H1 (cell line): ENCODE results near the gene RNF10.

Experiments used
- CEBPB ChIP-seq: IDR thresholded peaks from 2 replicates; pipeline ENCODE4 v1.6.1; 2012; ENCODE audit warnings: low read depth, low read length
- CHD1 ChIP-seq: IDR thresholded peaks from 2 replicates; pipeline ENCODE4 v1.6.1; 2012; ENCODE audit warnings: low read depth, low read length, improper control_type of control experiment
- CTCF ChIP-seq, 3 experiments: IDR thresholded peaks; 1 replicate in 2 of 3; 2 replicates in 1 of 3; pipeline versions ENCODE4 v1.5.1 to v1.6.1; 2011; ENCODE audit warnings: low read length in 3 of 3, mild to moderate bottlenecking in 3 of 3, inconsistent platforms in 2 of 3, low read depth in 1 of 3, moderate library complexity in 1 of 3; ENCODE audit not compliant: insufficient read depth in 1 of 3; ENCODE audit errors: control extremely low read depth in 1 of 3
- EGR1 ChIP-seq: IDR thresholded peaks from 2 replicates; pipeline ENCODE4 v1.6.1; 2011; ENCODE audit warnings: low read depth, low read length, borderline replicate concordance
- EP300 ChIP-seq, 2 experiments: IDR thresholded peaks; 1 replicate in 1 of 2; 2 replicates in 1 of 2; pipeline ENCODE4 v1.6.1; 2011 to 2012; ENCODE audit warnings: low read depth in 2 of 2, low read length in 2 of 2, mild to moderate bottlenecking in 2 of 2, borderline replicate concordance in 1 of 2, inconsistent platforms in 1 of 2, moderate library complexity in 1 of 2
- POLR2A ChIP-seq, 2 experiments: IDR thresholded peaks; 1 replicate in 1 of 2; 2 replicates in 1 of 2; pipeline ENCODE4 v1.6.1; 2011; ENCODE audit warnings: low read depth in 2 of 2, low read length in 2 of 2, mild to moderate bottlenecking in 2 of 2; ENCODE audit errors: control extremely low read depth in 1 of 2
- POLR2AphosphoS5 ChIP-seq: IDR thresholded peaks from 2 replicates; pipeline ENCODE4 v1.6.1; 2011; ENCODE audit warnings: low read depth, low read length
- RAD21 ChIP-seq, 2 experiments: IDR thresholded peaks in 1 of 2; conservative IDR thresholded peaks in 1 of 2; 2 replicates each; pipeline ENCODE4 v1.6.1; 2011; ENCODE audit warnings: low read depth in 2 of 2, low read length in 2 of 2, improper control_type of control experiment in 1 of 2, inconsistent platforms in 1 of 2, mild to moderate bottlenecking in 1 of 2, moderate library complexity in 1 of 2
- SIN3A ChIP-seq, 2 experiments: IDR thresholded peaks in 1 of 2; conservative IDR thresholded peaks in 1 of 2; 2 replicates each; pipeline ENCODE4 v1.6.1; 2011 to 2012; ENCODE audit warnings: low read length in 2 of 2, improper control_type of control experiment in 1 of 2, low read depth in 1 of 2, mild to moderate bottlenecking in 1 of 2
- SRF ChIP-seq: IDR thresholded peaks from 2 replicates; pipeline ENCODE4 v1.6.1; 2011; ENCODE audit warnings: mild to moderate bottlenecking, low read depth, low read length, moderate library complexity
- TAF1 ChIP-seq: IDR thresholded peaks from 2 replicates; pipeline ENCODE4 v1.6.1; 2011; ENCODE audit warnings: mild to moderate bottlenecking, low read depth, low read length
- TEAD4 ChIP-seq: IDR thresholded peaks from 2 replicates; pipeline ENCODE4 v1.6.1; 2012; ENCODE audit warnings: low read depth, low read length, inconsistent platforms, mixed read lengths
- YY1 ChIP-seq: IDR thresholded peaks from 2 replicates; pipeline ENCODE4 v1.6.1; 2011; ENCODE audit warnings: low read depth, mild to moderate bottlenecking, low read length

- TF ChIP-seq RAD21 (IDR thresholded peaks at IDR 0.05 in 1 of 2, conservative IDR thresholded peaks at IDR 0.05 in 1 of 2; ENCODE audit: low read depth in 2 of 2, low read length in 2 of 2), result no peak
- TF ChIP-seq CTCF (IDR thresholded peaks at IDR 0.05; ENCODE audit: control extremely low read depth in 1 of 3, insufficient read depth in 1 of 3, low read depth in 1 of 3, low read length in 3 of 3), result no peak
- no peak for TF ChIP-seq YY1
- TF ChIP-seq TEAD4, result no peak
- TF ChIP-seq TAF1, result no peak
- no peak for TF ChIP-seq SIN3A (conservative IDR thresholded peaks at IDR 0.05 in 1 of 2, IDR thresholded peaks at IDR 0.05 in 1 of 2; ENCODE audit: low read depth in 1 of 2, low read length in 2 of 2)
- TF ChIP-seq CEBPB, result no peak
- no peak for TF ChIP-seq EP300 (IDR thresholded peaks at IDR 0.05; ENCODE audit: borderline replicate concordance in 1 of 2, low read depth in 2 of 2, low read length in 2 of 2)
- no peak for TF ChIP-seq POLR2A (IDR thresholded peaks at IDR 0.05; ENCODE audit: control extremely low read depth in 1 of 2, low read depth in 2 of 2, low read length in 2 of 2)
- no peak for TF ChIP-seq SRF
- no peak for TF ChIP-seq POLR2AphosphoS5
- no peak for TF ChIP-seq CHD1
- TF ChIP-seq EGR1, result no peak
These were observed 39.4 kb downstream of the RNF10 start for GRCh38 chr12:120573560-120573959.
